Measurements from ENCODE around the gene MROH2A.
"Not testable (repeated sequence)": the region's sequence is repeated elsewhere in the genome, so short reads cannot be mapped to it uniquely, and the experiment has no call there.

MROH2A gene

GRCh38 chr2:233862261-233862768, 84.2 kb downstream of the MROH2A start:
- H3K27me3 ChIP-seq (ENCODE audit: low read depth) = no peaks in the 10 kb centered on the region
- H3K36me3 ChIP-seq (replicated peaks) = no peaks in the 10 kb centered on the region
- peaks cover 6% of the 10 kb centered on the region for H3K4me1 ChIP-seq
- H3K9me3 ChIP-seq = 0 out of 2 replicates have a peak, but pooled peaks cover 1% of the 10 kb centered on the region
- DNase-seq (ENCODE audit: low spot score in 2 of 2) = no peak
- in situ Hi-C loops (cut with MboI; ENCODE audit: low sequenced_read_pairs) = no loop called here
- H3K4me3 ChIP-seq = no peak overlapping the region

- H3K27me3 ChIP-seq (ENCODE audit: low read depth) = peaks cover 3% of the 10 kb centered on the region; the same call in 1 of the 2 replicates
- no peak overlapping the region for H3K4me3 ChIP-seq
- no peaks in the 10 kb centered on the region for H3K36me3 ChIP-seq (replicated peaks)
- no peak for DNase-seq (ENCODE audit: low spot score in 2 of 2)
- peaks cover 9% of the 10 kb centered on the region for H3K4me1 ChIP-seq
- H3K9me3 ChIP-seq = 0 out of 2 replicates have a peak, but pooled peaks cover 3% of the 10 kb centered on the region
- in situ Hi-C loops (cut with MboI; ENCODE audit: low sequenced_read_pairs) = no loop called here
These were observed 87.7 kb downstream of the MROH2A start for GRCh38 chr2:233865838-233866237.

- Histone ChIP-seq H3K36me3 (replicated peaks) (no peaks in the 10 kb centered on the region), H3K4me3 (no peak overlapping the region), H3K27me3 (ENCODE audit: low read depth) (peaks cover 9% of the 10 kb centered on the region; the same call in 1 of the 2 replicates), H3K4me1 (peaks cover 9% of the 10 kb centered on the region), H3K9me3 (0 out of 2 replicates have a peak, but pooled peaks cover 3% of the 10 kb centered on the region)
- DNase-seq (ENCODE audit: low spot score in 2 of 2) = no peak
- in situ Hi-C loops (cut with MboI; ENCODE audit: low sequenced_read_pairs) = no loop called here
These were observed 88.3 kb downstream of the MROH2A start for GRCh38 chr2:233866479-233866878.

GRCh38 chr2:233867993-233868532, 89.9 kb downstream of the MROH2A start, which contains the start of gene MSL3B:
MSL3B (minus strand) TSS chr2:233868386.
- Histone ChIP-seq H3K4me1 (peaks cover 5% of the 10 kb centered on the region), H3K9me3 (0 out of 2 replicates have a peak, but pooled peaks cover 3% of the 10 kb centered on the region), H3K4me3 (peak within 1 kb of the TSS; percentile 29), H3K36me3 (replicated peaks) (no peaks in the 10 kb centered on the region), H3K27me3 (ENCODE audit: low read depth) (peaks cover 19% of the 10 kb centered on the region)
- in situ Hi-C loops (cut with MboI; ENCODE audit: low sequenced_read_pairs) = no loop called here
- DNase-seq (ENCODE audit: low spot score in 2 of 2) = peak; percentile 26 to 51

GRCh38 chr2:233871432-233871831, 93.3 kb downstream of the MROH2A start:
- in situ Hi-C loops (cut with MboI; ENCODE audit: low sequenced_read_pairs) = no loop called here
- Histone ChIP-seq H3K9me3 (0 out of 2 replicates have a peak, but pooled peaks cover 3% of the 10 kb centered on the region), H3K4me3 (no peak overlapping the region), H3K36me3 (replicated peaks) (no peaks in the 10 kb centered on the region), H3K27me3 (ENCODE audit: low read depth) (peaks cover 29% of the 10 kb centered on the region), H3K4me1 (peaks cover 5% of the 10 kb centered on the region)
- DNase-seq (ENCODE audit: low spot score in 2 of 2) = no peak

- DNase-seq (ENCODE audit: low spot score in 2 of 2); H3K4me3 ChIP-seq; H3K4me1 ChIP-seq; H3K36me3 ChIP-seq (replicated peaks); H3K9me3 ChIP-seq; in situ Hi-C loops (cut with MboI; ENCODE audit: low sequenced_read_pairs): not testable (repeated sequence)
- H3K27me3 ChIP-seq (ENCODE audit: low read depth) = peaks cover 29% of the 10 kb centered on the region
These were observed 94.0 kb downstream of the MROH2A start for GRCh38 chr2:233872125-233872524.

- H3K27me3 ChIP-seq (ENCODE audit: low read depth) = peaks cover 2% of the 10 kb centered on the region; the same call in 1 of the 2 replicates
- in situ Hi-C loops (cut with MboI; ENCODE audit: low sequenced_read_pairs) = no loop called here
- H3K4me3 ChIP-seq = no peak overlapping the region
- H3K9me3 ChIP-seq = peaks cover 2% of the 10 kb centered on the region
- H3K36me3 ChIP-seq (replicated peaks) = no peaks in the 10 kb centered on the region
- H3K4me1 ChIP-seq = no peaks in the 10 kb centered on the region
- DNase-seq (ENCODE audit: low spot score in 2 of 2) = no peak
These were observed 104.2 kb downstream of the MROH2A start for GRCh38 chr2:233882353-233882752.

Measured in HAP-1 (cell line).